HL-60 (cell line): Measurements from ENCODE around the gene KCTD16.
A peak's percentile ranks its signal among the peaks of the same experiment; 100 is the strongest.

Source experiments
- DNase-seq, 2 experiments: peaks; one replicate each; pipeline ENCODE4 v3.0.0-alpha.2; 2010 to 2020; ENCODE audit warnings: low read depth in 1 of 2, low spot score in 1 of 2
- H3K27ac ChIP-seq: fragments of 250-450 bp; sonication (Bioruptor Pico); replicated peaks from 2 replicates; pipeline ENCODE4 v1.5.1; 2020; ENCODE audit warnings: mild to moderate bottlenecking, moderate library complexity
- H3K27me3 ChIP-seq: fragments of 250-450 bp; sonication (Bioruptor Pico); 2 replicates; pipeline ENCODE4 v1.5.1; 2021; ENCODE audit warnings: mild to moderate bottlenecking, moderate library complexity; ENCODE audit not compliant: insufficient read depth, poor library complexity, severe bottlenecking
- H3K4me3 ChIP-seq: replicated peaks from 2 replicates; pipeline ENCODE4 v1.5.1; 2011; ENCODE audit warnings: mild to moderate bottlenecking, control low read depth, low read length; ENCODE audit not compliant: insufficient read depth
- GABPA ChIP-seq: IDR thresholded peaks from 2 replicates; pipeline ENCODE4 v1.6.1; 2012; ENCODE audit warnings: low read depth
- POLR2AphosphoS5 ChIP-seq: IDR thresholded peaks from 2 replicates; pipeline ENCODE4 v1.6.1; 2012; ENCODE audit warnings: low read depth
- SPI1 ChIP-seq: IDR thresholded peaks from 2 replicates; pipeline ENCODE4 v1.6.1; 2012; ENCODE audit warnings: low read depth, mild to moderate bottlenecking, borderline replicate concordance
- TF ChIP-seq, protein P1 (sequence below): IDR thresholded peaks from 2 replicates; pipeline ENCODE4 v1.6.1; 2012; ENCODE audit warnings: low read depth; ENCODE audit not compliant: insufficient replicate concordance
- TF ChIP-seq, protein P2 (sequence below): IDR thresholded peaks from one replicate; pipeline ENCODE4 v1.5.1; 2011; ENCODE audit warnings: low read length, control low read depth, inconsistent platforms; ENCODE audit not compliant: insufficient read depth

Gene KCTD16

GRCh38 chr5:144284036-144284435, 113.4 kb downstream of the KCTD16 start:
- H3K27ac ChIP-seq, result no peak overlapping the region
- H3K27me3 ChIP-seq, result no peaks in the 10 kb centered on the region
- DNase-seq, result no peak
- TF ChIP-seq, protein P1, sequence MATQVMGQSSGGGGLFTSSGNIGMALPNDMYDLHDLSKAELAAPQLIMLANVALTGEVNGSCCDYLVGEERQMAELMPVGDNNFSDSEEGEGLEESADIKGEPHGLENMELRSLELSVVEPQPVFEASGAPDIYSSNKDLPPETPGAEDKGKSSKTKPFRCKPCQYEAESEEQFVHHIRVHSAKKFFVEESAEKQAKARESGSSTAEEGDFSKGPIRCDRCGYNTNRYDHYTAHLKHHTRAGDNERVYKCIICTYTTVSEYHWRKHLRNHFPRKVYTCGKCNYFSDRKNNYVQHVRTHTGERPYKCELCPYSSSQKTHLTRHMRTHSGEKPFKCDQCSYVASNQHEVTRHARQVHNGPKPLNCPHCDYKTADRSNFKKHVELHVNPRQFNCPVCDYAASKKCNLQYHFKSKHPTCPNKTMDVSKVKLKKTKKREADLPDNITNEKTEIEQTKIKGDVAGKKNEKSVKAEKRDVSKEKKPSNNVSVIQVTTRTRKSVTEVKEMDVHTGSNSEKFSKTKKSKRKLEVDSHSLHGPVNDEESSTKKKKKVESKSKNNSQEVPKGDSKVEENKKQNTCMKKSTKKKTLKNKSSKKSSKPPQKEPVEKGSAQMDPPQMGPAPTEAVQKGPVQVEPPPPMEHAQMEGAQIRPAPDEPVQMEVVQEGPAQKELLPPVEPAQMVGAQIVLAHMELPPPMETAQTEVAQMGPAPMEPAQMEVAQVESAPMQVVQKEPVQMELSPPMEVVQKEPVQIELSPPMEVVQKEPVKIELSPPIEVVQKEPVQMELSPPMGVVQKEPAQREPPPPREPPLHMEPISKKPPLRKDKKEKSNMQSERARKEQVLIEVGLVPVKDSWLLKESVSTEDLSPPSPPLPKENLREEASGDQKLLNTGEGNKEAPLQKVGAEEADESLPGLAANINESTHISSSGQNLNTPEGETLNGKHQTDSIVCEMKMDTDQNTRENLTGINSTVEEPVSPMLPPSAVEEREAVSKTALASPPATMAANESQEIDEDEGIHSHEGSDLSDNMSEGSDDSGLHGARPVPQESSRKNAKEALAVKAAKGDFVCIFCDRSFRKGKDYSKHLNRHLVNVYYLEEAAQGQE, result no peak
- TF ChIP-seq GABPA (no peak), POLR2AphosphoS5 (no peak), SPI1 (peak; percentile 55)
- TF ChIP-seq, protein P2, sequence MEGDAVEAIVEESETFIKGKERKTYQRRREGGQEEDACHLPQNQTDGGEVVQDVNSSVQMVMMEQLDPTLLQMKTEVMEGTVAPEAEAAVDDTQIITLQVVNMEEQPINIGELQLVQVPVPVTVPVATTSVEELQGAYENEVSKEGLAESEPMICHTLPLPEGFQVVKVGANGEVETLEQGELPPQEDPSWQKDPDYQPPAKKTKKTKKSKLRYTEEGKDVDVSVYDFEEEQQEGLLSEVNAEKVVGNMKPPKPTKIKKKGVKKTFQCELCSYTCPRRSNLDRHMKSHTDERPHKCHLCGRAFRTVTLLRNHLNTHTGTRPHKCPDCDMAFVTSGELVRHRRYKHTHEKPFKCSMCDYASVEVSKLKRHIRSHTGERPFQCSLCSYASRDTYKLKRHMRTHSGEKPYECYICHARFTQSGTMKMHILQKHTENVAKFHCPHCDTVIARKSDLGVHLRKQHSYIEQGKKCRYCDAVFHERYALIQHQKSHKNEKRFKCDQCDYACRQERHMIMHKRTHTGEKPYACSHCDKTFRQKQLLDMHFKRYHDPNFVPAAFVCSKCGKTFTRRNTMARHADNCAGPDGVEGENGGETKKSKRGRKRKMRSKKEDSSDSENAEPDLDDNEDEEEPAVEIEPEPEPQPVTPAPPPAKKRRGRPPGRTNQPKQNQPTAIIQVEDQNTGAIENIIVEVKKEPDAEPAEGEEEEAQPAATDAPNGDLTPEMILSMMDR, result no peak
- no peak overlapping the region for H3K4me3 ChIP-seq

- TF ChIP-seq SPI1 (no peak), GABPA (no peak), POLR2AphosphoS5 (no peak)
- TF ChIP-seq, protein P1, result no peak
- TF ChIP-seq, protein P2, result no peak
- Histone ChIP-seq H3K27me3 (no peaks in the 10 kb centered on the region), H3K27ac (no peak overlapping the region), H3K4me3 (no peak overlapping the region)
- DNase-seq, result no peak
Measured at GRCh38 chr5:144284931-144285502, 114.3 kb downstream of the KCTD16 start.

DNA sequence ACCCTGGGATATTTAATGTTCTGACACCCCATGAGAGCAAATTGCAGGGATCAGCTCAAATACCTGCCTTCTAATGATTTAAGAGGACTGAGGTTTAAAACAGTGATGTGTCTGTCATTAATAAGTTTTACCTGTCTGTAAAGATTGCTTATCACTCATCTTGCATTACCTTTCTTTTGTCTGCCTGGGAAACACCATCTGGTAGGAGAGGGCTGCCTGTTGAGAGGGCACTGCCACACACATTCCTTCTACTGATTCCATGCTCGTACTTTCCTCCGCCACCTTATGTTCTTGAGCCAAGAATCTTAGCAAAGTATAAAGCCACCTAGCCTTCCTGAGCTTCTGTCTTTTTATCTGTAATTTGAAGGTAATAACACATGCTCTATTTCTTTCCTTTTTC, 118.6 kb downstream of the KCTD16 start:
- DNase-seq, result no peak
- Histone ChIP-seq H3K27me3 (no peaks in the 10 kb centered on the region), H3K4me3 (no peak overlapping the region), H3K27ac (no peak overlapping the region)
- no peak for TF ChIP-seq SPI1

- no peaks in the 10 kb centered on the region for H3K27me3 ChIP-seq
- TF ChIP-seq SPI1 (no peak), POLR2AphosphoS5 (no peak), GABPA (no peak)
- TF ChIP-seq, protein P1, result no peak
- TF ChIP-seq, protein P2, result no peak
- no peak for DNase-seq
- no peak overlapping the region for H3K27ac ChIP-seq
- H3K4me3 ChIP-seq, result no peak overlapping the region
Measured at GRCh38 chr5:144292029-144292428, 121.4 kb downstream of the KCTD16 start.
